ENCODE data around the gene COL3A1. TPM values are rescaled to one million over a fixed set of nuclear protein-coding genes. Genes with fewer than 3 reads are reported as not detected.
A peak's percentile ranks its signal among the peaks of the same experiment; 100 is the strongest.

COL3A1 gene
- 191 TPM for total RNA-seq

DNA sequence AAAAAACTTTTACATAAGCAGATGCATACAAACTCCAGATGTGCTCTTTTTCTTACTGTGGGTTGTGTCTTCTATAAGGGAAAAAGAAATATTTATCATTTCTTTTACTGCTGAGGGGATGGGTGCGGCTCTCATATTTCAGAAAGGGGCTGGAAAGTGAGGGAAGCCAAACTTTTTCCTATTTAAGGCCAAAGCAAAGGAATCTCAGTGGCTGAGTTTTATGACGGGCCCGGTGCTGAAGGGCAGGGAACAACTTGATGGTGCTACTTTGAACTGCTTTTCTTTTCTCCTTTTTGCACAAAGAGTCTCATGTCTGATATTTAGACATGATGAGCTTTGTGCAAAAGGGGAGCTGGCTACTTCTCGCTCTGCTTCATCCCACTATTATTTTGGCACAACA, at the start of gene COL3A1:
COL3A1 (plus strand) TSS at position 210 of the 400 bp plus-strand sequence; CDS start at position 327, 117 bp downstream.
- intact Hi-C loops (cut with DNase I) = no loop called here
- DNase-seq (ENCODE audit: low spot score) (peak; percentile 60), ATAC-seq (peak; percentile 28)

DNA sequence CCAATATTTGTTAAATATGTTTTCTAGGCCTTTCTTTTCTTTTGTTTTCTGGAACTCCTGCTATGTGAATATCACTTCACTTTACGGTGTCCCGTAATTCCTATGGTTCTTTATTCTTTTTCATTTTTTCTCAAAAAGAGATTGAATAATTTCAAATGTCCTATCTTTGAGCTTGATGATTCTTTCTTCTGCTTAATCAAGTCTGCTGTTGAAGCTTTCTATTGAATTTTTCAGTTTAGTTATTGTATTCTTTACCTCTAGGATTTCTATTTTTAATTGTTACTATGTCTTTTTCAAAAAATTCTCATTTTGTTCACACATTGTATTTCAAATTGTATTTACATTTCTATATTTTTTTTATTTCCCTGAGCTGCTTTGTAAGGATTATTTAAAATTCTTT, 45.5 kb upstream of the COL3A1 start:
- intact Hi-C loops (cut with DNase I) = no loop called here
- DNase-seq (ENCODE audit: low spot score) (no peak), ATAC-seq (no peak)

DNA sequence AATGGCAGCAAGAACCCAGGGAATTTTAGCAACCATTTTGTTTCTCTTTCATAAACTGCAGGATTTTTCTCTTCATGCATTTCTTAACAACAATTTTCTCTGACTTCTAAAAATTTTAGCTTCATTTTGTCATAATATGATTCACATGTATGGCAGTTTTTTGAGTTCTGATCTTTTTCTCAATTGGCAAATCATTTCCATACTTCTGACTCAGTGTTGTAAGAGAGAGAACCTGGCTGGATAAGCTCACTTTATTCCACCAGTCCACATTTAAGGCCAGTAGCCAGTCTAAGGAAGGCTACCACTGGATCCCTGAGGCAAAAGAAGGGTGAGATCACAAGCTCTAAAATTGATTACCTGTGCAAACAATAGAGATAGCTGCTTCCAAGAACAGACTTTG, 42.8 kb upstream of the COL3A1 start:
- DNase-seq (ENCODE audit: low spot score) = no peak
- intact Hi-C loops (cut with DNase I) = no loop called here
- no peak for ATAC-seq

DNA sequence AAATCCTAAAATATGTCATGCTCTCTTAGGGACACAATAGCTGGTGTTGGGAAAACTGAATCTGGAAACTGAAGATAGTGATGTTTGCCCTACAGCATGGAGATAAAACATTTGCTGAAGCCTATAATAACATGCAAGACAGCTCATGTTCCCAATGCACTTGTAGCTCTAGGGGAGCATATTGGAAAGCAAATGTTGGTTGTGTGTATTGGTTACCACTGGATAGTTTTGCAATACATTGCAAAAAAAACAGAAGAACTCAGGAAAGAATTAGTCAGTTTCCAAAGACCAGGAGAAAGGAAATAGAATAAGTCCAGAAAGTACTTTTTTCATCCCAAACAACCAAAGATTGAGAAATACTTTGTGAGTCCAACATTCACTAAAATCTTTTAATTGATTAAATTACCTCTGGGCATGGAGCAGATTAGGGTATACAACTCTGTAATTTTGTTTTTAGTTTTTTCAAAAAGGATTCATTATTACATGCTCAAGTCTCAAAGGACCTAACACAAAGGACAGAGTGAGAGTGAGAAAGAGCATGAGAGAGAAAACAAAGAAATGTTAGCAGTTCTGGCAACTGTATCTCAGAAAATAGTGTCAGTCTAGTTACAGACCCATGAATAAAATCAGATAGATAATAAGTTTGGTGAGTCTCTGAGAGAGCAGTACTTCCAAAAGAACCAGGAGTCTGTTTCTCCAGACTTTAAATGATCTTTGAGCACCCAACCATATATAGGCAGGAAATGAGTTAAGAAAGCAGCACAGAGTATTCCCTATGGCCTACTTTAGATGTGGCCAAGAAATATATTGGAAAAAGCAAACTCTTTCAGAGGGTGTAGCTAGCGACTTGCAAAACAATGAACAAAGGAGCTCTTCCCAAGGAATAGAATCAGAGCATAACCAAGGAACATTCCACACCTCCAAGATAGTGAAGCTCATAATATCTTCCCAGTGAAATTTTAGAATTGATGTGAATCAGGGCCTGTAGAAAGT, 36.6 kb upstream of the COL3A1 start:
- no peak for DNase-seq (ENCODE audit: low spot score)
- intact Hi-C loops (cut with DNase I) = no loop called here
- ATAC-seq = peak; percentile 93

DNA sequence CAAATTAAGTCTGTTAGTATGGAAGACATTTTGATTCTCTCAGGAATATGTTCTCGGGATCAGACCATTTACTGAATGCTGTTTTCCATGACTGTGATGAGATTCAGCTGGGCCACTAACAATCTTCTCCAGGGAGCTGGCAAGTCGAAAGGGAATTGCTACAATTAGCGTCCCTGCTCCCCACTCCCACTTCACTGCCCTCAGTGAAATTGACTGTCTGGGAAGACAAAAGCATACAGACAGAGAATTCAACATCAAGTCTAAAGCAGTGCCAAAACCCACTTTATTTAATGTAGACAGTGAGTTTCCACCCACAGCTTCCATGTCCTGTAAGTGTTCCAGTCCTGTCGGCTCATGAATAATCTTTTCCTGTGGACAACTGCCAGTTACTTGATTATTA, 34.0 kb upstream of the COL3A1 start:
- intact Hi-C loops (cut with DNase I) = no loop called here
- DNase-seq (ENCODE audit: low spot score) = no peak
- no peak for ATAC-seq

DNA sequence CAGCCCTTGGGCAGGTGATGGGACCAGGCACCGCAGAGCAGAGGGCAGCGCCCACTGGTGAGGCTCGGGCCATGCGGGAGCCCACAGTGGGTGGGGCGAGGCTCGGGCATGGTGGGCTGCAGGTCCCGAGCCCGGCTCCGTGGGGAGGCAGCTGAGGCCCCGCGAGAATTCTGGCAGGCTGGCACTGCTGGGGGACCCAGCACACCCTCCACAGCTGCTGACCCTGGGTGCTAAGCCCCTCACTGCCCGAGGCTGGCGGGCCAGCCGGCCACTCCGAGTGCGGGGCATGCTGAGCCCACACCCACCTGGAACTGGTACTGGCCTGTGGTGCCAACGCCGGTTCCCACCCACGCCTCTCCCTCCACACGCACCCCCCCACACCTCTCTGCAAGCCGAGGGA, 29.7 kb upstream of the COL3A1 start:
- intact Hi-C loops (cut with DNase I) = no loop called here
- ATAC-seq (no peak), DNase-seq (ENCODE audit: low spot score) (no peak)

DNA sequence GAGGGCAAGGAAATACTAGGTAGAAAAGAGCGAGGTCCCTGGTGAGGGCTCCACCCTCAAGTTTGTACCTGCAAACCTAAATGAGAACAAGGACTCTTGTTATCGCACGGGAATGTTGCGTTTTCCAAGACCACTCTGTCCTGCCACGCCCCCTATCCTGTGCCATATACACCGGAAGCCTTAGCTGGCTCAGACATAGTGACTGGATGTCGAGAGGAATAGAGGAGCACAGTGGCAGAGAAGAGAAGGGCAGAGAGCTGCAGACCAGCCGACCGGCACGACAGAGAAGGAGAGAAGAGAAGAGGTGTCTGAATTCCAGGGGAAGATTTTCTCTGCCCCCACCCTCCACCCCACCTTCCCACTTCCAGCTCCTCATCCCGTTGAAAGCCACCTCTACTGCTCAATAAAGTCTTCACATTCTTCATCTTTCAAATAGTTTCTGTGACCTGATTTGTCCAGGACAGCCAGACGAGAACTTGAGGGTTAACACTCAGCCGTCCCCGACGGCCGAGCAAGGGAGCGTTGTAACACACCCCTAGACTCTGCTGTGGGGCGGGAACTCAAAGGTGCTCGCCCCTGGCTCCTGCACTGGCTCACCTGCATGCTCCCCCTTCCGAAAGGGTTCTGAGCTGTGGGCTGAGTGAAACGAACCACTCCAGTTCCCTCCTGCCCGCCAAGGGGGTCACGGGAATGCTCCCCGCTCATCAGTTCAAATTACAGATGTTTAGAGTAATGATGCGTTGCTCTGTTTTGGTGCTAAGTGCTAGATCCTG, 24.9 kb upstream of the COL3A1 start:
- ATAC-seq (no peak), DNase-seq (ENCODE audit: low spot score) (no peak)
- intact Hi-C loops (cut with DNase I) = no loop called here

DNA sequence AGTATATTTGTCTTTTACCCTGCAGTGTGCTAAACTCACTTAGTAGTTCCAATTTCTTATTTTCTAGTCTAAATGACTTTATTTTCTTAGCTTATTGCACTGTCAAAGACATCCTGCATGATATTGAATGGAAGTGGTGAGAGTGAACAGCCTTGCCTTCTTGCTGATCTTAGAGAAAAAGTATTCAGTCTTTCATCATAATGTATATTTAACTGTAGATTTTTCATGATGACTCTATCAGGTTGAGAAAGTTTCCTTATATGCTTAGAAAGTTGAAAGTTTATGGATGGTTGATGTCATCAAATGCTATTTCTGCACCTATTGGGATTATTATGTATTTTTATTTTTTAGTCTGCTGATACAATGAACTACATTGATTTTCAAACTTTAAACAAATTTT, 21.3 kb upstream of the COL3A1 start:
- DNase-seq (ENCODE audit: low spot score) (no peak), ATAC-seq (no peak)
- intact Hi-C loops (cut with DNase I) = no loop called here

DNA sequence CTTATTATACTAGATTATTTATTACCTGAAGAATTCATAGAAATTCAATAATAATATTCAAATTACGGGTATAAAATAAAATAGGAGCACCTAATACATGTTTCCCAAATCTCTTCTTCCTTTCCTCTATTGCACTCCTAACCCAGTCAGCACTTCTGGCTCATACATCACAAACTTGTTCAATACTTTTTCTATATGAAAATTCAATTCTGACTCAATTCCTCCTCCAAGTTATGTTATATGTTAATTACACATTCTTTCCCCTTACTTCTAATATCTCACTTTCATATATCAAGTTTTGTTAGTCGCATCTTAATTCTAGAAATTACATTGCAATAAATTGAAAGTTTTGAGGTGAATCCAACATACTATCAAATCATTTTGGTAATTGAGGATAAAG, 17.9 kb upstream of the COL3A1 start:
- DNase-seq (ENCODE audit: low spot score) = no peak
- no peak for ATAC-seq
- intact Hi-C loops (cut with DNase I) = loop anchor here (5.0 kb wide), 1 partner anchor 44 kb away; no protein-coding TSS in a partner anchor

DNA sequence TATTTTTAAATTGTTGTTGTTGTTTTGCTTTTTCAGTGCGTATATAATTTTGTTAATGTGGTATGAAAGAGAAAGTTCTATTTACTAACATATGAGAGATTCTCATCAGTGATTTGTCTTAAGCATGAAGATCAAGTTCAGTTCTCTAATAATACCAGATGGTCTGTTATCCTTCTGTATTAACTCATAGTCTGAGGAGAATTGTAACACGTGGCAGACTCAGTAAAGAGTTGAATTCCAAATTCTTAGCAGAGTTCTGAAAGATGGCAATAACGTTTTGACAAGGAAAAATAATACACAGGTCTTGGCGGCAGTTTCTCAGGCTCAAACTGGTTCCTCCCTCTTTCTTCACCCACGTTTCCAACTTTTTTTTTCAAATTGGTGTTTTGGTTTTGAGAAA, 17.2 kb upstream of the COL3A1 start:
- DNase-seq (ENCODE audit: low spot score) = no peak
- ATAC-seq = no peak
- intact Hi-C loops (cut with DNase I) = loop anchor here (5.0 kb wide), 1 partner anchor 45 kb away; no protein-coding TSS in a partner anchor

DNA sequence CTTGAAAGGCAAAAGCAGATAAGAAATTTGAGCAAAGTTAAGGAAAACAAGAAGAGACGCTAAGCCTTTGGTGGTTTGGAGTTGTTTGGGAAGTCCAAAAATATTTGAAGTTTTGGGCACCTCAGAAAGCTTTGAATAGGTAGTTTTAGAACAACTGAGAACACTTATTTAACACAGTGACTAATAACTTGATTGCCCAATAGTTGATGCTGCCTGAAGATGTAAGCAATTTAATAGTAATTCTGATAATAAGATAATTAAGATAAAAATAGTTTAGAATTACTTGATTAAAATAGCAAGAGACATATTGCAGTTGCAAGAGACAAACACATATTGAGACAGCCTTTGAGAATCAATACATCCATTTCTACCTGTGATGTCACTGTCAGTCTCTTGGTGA, 16.5 kb upstream of the COL3A1 start:
- no peak for ATAC-seq
- no peak for DNase-seq (ENCODE audit: low spot score)
- intact Hi-C loops (cut with DNase I) = loop anchor here (5.0 kb wide), 1 partner anchor 45 kb away; no protein-coding TSS in a partner anchor

DNA sequence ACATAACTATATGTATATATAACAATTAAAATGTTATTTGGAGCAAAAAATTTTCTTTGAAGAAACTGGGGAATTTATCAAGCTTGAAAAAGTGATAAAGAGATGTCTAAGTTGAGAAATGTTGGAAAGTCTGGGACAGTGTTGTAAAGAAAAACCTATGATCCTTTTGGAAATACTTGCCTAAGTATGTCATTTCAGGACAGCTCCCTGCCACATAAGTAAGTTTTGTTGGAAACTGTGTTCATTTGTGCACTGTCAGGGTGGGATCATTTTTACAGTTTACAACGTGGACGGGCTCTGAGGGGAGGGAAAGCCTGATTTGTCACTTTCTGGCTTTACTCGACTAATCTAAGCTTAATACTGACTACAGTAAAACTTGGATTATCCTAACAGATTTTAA, 10.4 kb upstream of the COL3A1 start:
- no peak for ATAC-seq
- no peak for DNase-seq (ENCODE audit: low spot score)
- intact Hi-C loops (cut with DNase I) = no loop called here

DNA sequence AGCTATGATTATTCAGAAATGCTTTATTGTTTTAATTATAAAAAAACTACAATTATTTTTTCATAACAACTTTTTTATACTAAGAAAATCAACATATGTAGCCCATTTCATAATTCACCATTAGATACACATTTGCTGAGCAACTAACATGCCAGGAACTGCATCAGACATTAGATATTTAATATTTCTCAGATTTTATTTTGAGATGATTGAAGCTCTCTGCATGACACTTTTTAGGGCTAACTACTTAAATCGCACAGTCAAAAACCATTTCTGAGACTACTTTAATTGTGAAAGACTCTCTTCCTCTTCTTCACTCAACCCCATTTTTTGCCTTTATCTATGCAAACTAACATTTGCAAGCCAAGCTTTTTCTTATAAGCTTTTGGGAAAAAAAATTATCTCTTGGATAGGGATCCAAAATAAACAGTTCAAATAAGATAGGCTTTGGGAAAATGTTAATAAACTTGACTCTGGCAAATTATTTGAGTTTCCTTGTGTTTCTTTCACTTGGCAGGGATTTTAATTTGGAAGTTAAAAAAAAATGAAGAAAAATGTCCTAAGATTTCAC, 9.1 kb upstream of the COL3A1 start:
- intact Hi-C loops (cut with DNase I) = no loop called here
- no peak for ATAC-seq
- DNase-seq (ENCODE audit: low spot score) = no peak

DNA sequence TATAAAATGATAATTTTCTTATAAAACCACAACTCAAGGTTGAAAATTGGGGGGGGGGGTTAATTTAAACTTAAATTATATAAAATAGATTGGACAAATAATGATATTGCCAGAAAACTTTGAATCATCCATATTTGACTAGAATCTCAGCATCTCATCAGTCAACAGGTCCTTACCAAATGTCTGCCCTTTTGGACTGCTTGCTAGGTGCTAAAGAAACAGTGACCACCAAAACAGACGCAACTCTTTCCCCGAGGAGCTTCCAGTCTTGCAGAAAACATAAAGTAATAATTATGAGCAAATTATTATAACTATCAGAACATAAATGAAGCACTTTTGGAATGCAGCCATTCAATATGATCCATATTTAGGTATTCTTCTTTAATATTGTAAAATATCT, 8.6 kb upstream of the COL3A1 start:
- ATAC-seq (no peak), DNase-seq (ENCODE audit: low spot score) (no peak)
- intact Hi-C loops (cut with DNase I) = no loop called here

DNA sequence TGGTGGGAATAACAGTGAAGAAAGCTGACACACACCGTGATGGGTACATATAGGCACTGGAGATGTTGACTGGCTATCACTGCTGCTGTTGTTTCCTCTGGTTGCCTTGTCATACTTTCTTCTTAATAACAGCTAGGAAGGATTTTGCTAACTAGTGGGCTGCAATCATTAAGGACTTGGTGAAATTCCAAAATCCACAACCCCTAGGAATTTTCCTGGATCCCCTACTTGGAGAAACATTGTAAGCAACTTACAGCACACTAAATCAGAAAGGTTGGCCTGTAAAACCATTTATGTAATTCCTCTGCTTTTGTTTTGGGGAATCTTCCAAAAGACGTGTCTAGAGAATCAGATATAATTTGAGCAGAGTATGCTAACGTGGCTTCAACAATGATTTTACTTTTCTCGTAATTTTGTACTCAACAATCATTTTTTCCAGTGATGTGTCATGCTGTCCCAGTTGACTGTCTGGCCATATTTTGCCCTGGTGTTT, 8.0 kb upstream of the COL3A1 start:
- ATAC-seq = peak; percentile 58
- no peak for DNase-seq (ENCODE audit: low spot score)
- intact Hi-C loops (cut with DNase I) = no loop called here

DNA sequence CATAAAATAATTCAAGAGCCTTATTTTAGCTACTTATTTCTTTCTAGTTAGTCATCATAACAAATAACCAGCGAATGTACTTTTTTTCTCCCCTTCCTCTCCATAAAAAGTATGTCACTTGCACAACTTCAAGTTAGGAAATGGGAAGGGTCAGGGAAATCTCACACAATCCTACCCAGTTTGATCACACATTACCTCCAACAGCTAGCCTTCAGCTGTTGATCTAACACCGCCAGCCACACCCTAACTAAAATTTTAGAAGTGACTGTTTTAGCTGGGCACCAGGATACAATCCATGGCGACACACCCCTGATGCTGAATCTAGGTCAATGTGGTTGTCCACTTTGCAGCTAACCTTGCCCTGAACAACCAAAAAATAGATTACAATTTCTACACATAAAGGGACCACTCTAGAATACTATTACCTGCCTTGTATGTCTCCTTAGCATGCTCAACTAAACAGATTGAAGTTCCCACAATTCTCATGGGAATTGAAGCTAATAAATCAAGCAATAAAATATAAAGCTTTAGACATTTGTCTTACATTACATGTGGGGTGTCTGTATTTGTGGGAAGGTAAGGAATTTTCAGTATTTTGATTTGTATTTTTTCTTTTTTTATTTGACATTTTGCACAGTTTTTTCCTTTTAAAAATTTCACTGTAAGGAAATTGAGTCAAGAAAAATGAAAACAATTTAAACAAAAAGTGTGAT, 7.3 kb upstream of the COL3A1 start:
- ATAC-seq (peak; percentile 33), DNase-seq (ENCODE audit: low spot score) (no peak)
- intact Hi-C loops (cut with DNase I) = no loop called here

DNA sequence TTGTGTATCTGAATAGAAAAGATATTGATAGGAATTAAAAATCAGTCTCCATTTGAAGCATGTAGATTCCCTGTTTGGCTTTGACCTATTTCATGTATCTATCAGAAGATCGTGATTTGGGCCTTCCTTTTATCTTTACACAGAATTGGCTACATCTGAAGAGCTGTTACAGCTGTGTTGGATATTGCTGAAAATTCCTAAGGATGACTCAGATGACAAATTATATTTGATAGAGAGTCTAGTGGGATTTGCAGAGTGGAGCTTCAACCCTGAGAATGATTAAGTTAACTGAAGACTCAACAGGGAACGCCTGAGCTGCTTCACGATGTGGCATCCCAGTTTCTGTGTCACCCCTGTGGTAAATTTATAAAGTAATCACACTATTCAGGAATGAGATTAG, 4.9 kb upstream of the COL3A1 start:
- intact Hi-C loops (cut with DNase I) = no loop called here
- ATAC-seq (peak; percentile 38), DNase-seq (ENCODE audit: low spot score) (no peak)

DNA sequence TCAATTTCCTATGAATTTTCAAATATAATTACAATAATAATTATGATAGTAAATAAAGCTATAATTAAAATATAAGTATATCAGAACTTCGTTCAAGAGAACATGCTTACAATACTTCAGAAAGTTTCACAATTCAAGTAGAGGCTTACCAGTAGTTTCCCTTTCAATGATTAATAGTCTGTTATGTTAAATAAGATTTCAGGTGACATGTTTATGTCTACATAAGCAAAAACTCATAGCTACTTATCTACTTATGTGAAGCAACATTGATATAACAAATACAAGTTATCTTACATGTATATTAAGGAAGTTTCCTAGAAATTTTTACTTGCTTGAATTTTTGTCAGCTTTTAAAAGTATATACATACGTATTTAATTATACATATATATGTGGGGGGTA, 4.5 kb upstream of the COL3A1 start:
- DNase-seq (ENCODE audit: low spot score) = no peak
- no peak for ATAC-seq
- intact Hi-C loops (cut with DNase I) = no loop called here

DNA sequence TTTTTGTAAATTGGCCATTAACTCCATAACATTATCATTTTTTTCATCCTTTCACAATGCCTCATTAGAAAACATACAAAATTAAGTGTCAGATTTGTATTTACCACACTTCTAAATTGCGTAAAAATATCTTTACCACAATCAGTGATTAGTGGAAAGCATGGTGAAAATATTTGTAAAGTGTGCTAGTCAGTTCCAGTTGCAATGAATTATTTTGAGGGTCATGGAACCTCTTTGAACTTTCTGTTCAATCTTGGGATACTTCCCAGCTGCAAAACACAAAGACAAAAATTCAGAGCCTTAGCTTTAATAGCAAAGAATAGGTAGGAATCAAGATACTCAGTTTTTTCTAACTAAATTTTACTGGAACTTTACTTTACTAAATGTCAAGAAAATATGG, 4.0 kb upstream of the COL3A1 start:
- intact Hi-C loops (cut with DNase I) = no loop called here
- peak; percentile 25 for ATAC-seq
- no peak for DNase-seq (ENCODE audit: low spot score)
